Fibroblast of the aortic adventitia (primary cell): ENCODE results near the gene IGF2. TPM values are rescaled to one million over a fixed set of nuclear protein-coding genes. Genes with fewer than 3 reads are reported as not detected.

ENCODE experiments used
- DNase-seq: peaks from one replicate; pipeline ENCODE4 v3.0.0-alpha.2; 2010; ENCODE audit warnings: low read depth
- H3K4me3 ChIP-seq: 2 replicates; pipeline ENCODE4 v1.5.1; 2011; ENCODE audit warnings: low read depth, mild to moderate bottlenecking, control low read depth, low read length, moderate library complexity
- CTCF ChIP-seq: IDR thresholded peaks from 2 replicates; pipeline ENCODE4 v1.5.1; 2011; ENCODE audit warnings: mild to moderate bottlenecking, low read length, control low read depth, inconsistent platforms; ENCODE audit not compliant: insufficient read depth
- total RNA-seq: library from RNA; depleted of rRNA; stranded (reverse); fragments of >200 nt; gene quantifications from 2 replicates; pipeline ENCODE4 v1.2.3, GENCODE V29; 2012; ENCODE audit warnings: low replicate concordance

Gene IGF2
- total RNA-seq, 1 donor: 3.3 TPM

- TF ChIP-seq CTCF: no peak
- H3K4me3 ChIP-seq: no peak overlapping the region
- DNase-seq: no peak
Measured at GRCh38 chr11:2114430-2115241, 24.6 kb downstream of the IGF2 start.

DNA sequence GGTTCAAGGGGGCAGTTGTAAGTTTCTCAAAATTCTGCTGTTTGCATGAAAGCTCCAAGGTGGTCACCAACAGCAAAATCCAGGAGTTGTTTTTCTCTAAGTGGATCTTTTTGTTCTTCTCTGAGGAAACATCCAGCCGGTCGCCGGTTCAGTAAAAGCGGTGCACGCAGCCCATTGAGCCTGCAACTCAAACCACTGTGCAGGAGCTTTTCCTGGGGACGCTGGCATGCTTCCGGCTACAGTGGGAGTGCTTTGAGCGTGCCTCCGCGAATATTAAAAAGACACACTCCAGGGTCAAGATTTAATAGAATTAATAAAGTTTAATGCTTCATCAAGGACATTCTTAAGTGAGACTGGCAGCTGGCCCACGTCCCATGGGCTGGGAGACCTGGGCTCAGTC is 25.4 kb downstream of the IGF2 start:
- DNase-seq: no peak
- no peak overlapping the region for H3K4me3 ChIP-seq
- no peak for TF ChIP-seq CTCF

GRCh38 chr11:2110521-2110920 is 28.7 kb downstream of the IGF2 start:
- no peak for DNase-seq
- TF ChIP-seq CTCF: no peak
- no peak overlapping the region for H3K4me3 ChIP-seq

- no peak for TF ChIP-seq CTCF
- DNase-seq: no peak
- H3K4me3 ChIP-seq: no peak overlapping the region
Measured at GRCh38 chr11:2109541-2110019, 29.6 kb downstream of the IGF2 start.

DNA sequence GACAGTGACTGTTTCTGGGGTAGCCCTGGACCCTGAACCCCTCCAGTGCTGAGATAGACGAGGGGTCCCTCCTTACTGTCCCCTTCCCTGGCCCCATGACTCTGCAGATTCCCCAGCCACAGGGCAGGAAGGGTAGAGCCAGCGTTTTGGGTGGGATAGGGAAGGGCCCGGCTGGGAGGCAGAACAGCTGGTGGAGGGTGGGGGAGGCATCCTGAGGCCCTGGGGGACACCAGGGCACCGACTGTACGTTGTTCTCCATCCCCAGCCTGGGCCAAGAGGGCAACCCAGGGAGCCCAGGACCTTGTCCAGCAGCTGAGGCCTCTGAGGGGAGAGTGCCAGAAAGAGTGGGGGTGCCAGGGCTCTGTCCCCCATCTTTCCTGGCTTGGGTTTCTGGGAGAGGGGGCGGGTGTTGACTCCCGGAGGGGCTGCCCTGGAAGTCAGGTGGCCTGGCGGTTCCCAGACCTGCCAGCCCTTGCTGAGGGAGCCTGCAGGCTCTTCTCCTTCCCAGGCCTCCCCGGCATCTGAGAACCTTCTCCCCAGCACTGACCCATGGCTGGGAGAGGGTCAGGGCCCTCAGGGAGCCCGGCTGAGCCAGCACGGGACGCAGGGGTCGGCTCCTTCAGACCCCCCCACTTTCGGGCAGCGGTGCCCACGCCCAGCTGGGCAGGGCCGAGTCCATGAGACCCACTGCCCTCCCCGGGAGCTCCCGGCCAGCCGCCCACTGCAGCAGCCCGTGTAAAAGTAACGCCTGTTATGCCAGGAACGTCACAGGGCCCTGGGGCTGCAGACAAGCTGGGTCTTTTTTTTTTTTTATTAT is 30.3 kb downstream of the IGF2 start:
- H3K4me3 ChIP-seq: no peak overlapping the region
- TF ChIP-seq CTCF: no peak
- no peak for DNase-seq

DNA sequence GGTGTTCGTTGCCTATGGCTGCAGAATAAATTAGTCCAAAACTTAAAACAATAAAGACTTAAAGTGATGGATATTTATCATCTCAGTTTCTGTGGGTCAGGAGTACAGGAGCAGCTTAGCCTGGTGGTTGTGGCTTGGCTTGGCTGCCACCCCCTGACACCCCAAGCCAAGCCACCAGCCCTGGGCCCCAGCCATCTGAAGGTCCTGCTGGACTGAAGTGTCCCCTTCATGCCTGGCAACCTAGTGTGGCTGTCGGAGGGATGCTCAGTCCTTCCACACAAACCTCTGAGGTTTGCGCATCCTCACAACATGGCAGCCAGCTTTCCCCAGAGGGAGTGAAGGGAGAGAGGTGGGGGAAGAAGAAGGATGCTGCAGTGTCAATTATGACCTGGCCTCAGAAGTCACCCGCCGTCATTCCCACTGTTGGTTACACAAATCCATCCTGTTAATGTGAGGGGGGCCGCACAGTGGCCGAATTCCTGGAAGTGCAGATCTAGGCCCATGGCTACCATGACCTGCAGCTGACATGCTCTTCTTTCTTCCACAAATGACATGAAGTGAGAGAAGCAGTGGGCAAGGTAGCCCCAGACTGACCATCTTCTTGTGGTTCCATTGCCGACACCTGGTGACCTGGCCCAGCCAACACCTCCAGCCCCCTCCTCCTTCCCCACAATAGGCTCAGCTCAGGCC is 31.1 kb downstream of the IGF2 start:
- no peak for TF ChIP-seq CTCF
- no peak for DNase-seq
- no peak overlapping the region for H3K4me3 ChIP-seq
